Mucosa of gallbladder (tissue), 1 donor: ENCODE measurements around the gene BRD1. TPM values are rescaled to one million over a fixed set of nuclear protein-coding genes. Genes with fewer than 3 reads are reported as not detected.
"Not testable (repeated sequence)": the region's sequence is repeated elsewhere in the genome, so short reads cannot be mapped to it uniquely, and the experiment has no call there.

Experiments
- DNase-seq: peaks from one replicate; pipeline ENCODE4 v3.0.0-alpha.2; 2020; ENCODE audit warnings: low spot score
- total RNA-seq: library from RNA; stranded (reverse); gene quantifications from one replicate; pipeline ENCODE4 v1.2.1, GENCODE V29; 2021
- donor health status: DM: no; HTN: no; CAD: no.

BRD1 gene
- total RNA-seq, 1 donor from 2014 or later: 45.3 TPM

DNA sequence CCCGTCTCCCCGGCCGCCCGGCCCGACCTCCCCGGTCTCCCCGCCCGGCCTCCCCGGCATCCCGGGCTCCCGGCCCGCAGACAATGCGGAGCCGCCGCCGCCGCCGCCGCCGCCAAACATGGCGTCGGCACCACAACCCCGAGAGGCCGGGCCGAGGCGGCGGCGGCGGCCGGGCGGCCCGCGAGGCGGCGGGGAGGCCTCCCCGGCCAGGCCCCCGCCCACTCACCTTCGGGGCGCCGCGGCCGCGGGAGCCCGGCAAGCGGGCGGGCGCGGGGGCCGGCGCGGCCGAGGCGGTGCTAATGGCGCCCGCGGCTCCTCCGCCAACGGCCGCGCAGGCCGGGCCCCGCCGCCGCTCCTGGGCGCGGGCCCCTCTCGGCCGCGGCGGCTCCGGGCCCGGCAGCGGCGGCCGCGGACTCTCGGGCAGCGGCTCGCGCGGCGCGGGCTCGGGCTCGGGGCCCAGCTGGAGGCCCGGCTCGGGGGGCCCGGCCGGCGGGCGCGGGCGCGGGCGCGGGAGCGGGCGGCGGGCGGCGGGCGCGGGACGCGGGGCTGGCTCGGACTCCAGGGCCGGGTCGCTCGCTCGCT lies 311 bp downstream of the BRD1 start:
- no peak for DNase-seq

DNA sequence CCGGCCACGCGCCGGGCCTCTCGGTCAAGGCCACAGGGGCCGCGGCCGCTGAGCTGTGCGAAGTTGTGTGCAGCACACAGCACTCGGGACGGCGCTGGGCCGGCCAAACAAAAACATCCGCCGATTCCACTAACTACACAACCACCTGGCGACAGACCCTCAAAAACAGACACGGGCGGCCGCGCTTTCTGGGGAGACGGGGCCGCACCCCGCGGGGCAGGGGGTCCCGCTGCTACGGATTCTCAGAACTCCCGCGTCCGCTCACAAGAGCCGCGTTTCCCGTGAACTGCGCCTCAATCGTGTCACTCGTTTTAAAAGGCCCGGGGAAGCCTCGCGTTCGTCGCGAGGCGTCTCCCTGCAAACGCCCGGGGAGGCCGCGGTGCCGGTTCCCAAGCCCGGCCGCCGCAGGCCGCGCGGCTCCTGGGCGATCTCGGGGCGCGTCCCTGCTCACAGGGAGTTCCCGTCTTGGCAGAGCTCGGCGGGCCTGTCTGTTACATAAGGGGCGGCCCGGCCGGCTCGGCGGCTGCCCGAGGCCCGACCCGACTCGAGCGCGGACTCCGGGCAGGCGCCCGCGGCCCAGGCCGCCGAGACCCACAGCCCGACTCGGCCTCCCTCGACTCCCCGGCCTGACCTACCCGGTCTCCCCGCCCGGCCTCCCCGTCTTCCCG lies 936 bp downstream of the BRD1 start:
- DNase-seq: peak; percentile 39

DNA sequence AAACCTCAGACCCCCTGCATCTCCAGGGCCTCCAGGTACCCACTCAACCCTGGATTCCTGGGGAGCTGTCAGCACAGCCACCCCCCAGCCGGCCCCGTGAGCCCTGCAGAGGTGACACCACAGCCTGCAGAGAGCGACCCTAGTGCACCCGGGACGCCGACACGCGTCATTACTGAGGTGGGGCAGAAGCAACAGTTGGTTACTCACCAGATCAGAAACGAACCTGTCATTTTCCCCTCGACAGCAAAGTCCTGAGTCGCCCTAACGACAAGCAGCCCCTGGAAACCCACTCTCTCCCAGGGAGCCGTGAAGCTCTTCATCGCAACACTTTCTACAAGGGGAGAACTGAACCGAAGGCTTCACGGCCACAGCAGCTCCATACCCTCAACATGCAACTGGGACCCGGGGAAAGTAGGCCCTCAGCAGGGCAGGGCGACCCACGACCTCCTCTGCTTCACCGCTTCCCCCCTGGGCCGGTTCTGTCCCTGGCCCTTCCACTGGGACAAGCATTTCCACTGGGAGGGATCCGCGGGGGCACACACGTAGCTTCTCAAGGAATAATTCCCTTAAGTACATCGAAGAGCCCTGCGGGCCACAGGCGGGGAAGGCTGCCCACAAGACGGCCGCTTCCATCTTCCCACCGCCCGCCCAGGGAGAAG lies 1.6 kb downstream of the BRD1 start:
- DNase-seq: peak; percentile 24

GRCh38 chr22:49825436-49825835 lies 2.2 kb downstream of the BRD1 start:
- no peak for DNase-seq

GRCh38 chr22:49824936-49825335 lies 2.7 kb downstream of the BRD1 start:
- DNase-seq: no peak

DNA sequence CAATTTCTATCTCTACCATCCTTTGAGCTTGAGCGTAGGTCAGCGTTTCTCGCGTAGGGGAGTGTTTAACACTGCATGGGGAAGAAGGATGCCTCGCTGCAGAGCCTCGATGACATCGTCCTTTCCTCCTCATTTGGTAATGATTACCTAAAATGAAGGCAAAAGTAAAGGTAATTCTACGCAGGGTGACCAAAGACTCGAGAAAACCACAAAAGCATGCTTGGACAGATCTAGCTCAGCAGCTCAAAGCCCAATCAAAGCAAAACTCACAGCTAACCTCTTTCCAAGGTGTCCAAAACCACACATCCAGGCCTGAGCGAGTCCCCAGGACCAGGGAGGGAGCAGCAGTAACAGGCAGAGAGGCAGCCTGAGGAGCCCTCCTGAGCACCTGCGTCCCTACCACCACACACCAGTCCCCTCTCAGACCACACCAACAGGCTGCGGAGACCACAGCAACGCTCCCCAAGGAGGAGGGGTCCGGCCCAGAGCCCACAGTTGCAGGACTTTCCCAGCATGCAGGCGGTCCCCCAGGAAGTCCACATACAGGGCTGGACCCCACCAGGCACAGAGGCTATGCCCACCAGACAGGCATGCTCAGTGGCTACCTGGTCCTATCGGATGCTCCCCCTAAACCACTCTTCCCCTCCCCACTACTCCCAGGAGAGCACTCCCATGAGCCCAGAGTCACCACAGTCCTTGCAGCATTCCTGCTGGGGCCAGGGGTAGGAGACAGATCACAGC lies 3.3 kb downstream of the BRD1 start:
- no peak for DNase-seq

- DNase-seq: no peak
Measured at GRCh38 chr22:49823289-49824045, 4.2 kb downstream of the BRD1 start.

GRCh38 chr22:49821741-49822140 lies 5.9 kb downstream of the BRD1 start:
- DNase-seq: not testable (repeated sequence)

- DNase-seq: no peak
Measured at GRCh38 chr22:49820984-49821383, 6.7 kb downstream of the BRD1 start.

DNA sequence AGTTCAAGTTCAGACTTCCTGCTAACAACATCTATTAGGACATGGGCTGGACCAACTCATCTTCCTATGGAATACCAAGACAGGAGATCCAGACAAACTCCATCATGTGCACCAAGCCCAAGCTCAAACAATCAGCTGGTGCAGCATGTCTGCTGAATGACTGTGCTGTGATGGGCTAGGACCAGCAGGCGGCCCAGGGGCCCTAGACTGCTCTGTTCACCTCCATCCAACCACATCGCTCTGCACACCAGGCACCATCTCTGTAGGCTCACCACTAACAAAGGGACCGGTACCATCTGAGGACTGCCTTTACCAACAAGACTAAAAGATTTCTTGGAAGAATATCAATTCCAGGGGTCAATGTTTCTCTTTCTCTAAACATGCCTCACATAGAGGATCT lies 10.3 kb downstream of the BRD1 start:
- no peak for DNase-seq

- DNase-seq: peak; percentile 56
Measured at GRCh38 chr22:49815641-49816091, 12.0 kb downstream of the BRD1 start.

DNA sequence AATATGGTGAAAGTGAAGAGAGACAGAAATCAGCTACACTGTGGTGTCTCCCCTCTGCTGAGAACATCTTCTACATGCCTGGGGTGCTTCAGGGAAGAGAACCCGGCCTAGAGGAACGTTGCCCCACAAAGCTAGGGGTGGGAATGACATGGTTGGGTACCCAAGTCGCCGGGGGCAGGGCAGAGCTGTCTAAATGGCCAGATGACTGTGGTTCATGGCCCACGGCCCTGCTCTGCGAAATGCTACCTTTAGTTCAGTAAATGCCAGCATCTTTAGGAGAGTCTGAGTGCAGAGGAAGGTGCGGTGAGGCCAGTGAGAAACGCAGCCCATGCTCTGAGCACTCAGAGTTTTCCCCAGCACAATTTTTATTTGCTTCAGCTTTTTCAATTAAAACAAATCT lies 12.8 kb downstream of the BRD1 start:
- DNase-seq: no peak

GRCh38 chr22:49814164-49814686 lies 13.4 kb downstream of the BRD1 start:
- no peak for DNase-seq

- DNase-seq: no peak
Measured at GRCh38 chr22:49812838-49813237, 14.8 kb downstream of the BRD1 start.

DNA sequence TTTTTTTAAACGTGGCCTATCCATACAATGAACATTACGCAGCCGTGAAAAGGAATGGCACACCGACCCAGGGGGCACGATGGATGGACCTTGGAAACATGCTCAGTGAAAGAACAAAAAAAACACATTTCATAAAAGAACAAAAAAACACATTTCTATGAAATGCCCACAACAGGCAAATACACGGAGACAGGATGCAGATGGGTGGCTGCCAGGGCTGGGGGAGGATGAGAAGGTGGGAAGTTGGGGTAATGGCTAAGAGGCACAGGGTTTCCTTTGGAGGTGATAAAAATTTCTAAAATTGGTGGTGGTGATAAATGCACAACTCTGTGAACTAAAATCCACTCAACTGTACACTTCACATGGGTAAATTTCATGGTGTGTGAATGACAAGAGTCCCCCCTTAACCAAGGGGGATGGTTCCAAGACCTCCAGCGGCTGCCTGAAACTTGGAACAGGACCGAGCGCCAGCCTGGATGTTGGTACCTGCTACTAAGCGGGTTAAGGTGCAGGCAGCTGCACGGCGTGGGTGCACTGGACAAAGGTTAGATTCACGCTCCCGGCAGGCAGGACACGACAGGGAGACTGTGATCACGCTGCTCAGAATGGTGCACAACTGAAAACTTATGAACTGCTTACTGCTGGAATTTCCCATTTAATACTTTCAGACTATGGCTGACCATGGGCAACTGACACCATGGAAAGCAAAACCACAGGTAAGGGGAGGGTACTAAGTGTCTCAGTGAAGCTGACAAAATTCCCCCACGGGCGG lies 16.5 kb downstream of the BRD1 start:
- no peak for DNase-seq

DNA sequence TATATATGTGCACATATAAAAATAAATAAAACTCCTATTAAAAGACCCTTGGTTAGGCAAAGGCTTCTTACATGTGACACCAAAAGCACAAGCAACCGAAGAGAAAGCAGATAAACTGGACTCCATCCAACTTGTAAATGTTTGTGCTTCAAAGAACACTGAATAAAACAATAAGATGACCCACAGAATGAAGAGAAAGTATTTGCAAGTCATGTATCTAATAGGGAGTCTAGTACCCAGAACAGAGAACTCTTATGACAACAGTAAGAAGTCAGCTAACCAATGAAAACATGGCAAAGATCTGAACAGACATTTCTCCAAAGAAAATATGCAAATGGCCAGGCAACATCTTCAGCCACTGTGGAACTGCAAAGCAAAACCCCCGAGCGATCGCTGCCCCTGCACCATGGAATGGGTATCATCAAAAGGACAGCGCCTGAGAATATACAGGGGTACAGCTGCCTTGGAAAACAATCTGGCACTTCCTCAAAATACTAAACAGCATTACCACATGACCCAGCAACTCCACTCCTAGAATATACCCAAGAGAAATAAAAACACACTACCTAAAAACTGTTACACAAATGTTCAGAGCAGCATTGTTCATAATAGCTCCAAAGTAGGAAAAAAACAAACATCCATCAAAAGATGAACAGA lies 17.2 kb downstream of the BRD1 start:
- DNase-seq: no peak

DNA sequence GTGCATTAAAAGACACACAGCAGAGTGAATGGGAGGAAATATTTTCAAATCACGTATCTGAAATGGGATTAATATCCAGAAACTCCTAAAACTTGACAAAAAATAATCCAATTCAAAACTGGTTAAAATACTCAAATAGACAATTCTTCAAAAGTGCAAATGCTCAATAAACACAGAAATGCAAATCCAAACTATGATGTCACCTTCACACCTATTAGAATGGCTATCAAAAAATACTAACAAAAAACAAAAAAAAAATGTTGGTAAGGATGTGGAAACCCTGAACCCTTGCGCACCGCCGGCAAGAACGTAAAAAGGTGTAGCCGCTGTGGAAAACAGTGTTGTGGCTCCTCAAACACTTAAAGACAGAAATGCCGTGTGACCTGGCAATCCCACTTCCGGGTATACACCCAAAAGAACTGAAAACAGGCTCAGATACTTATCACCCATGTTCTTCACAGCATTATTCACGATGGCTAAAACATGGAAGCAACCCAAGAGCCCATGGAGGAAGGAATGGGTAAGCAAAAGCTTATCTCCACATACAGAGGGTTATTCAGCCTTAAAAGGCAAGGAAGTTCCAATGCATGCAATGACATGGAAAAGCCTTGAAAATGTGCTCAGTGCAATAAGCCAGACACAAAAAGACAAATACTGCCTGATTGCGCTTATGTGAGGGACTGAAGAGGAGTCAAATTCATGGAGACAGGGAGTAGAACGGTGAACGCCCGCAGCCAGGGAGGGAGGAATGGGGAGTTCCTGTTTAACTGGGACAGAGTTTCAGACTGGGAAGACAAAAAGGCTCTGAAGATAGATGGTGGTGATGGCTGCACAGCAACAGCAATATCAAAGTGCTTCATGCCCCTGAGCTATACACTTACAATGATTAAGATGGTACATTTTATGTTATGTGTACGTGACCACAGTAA lies 19.6 kb downstream of the BRD1 start:
- DNase-seq: no peak

GRCh38 chr22:49807129-49807528 lies 20.5 kb downstream of the BRD1 start:
- DNase-seq: no peak

GRCh38 chr22:49803737-49804375 lies 23.8 kb downstream of the BRD1 start:
- DNase-seq: no peak
